ENCODE data around the gene LOXHD1.

GRCh38 chr18:46560671-46561045, 96.4 kb downstream of the LOXHD1 start:
- no peak for TF ChIP-seq POLR2A (IDR thresholded peaks at IDR 0.05)
- no peak for TF ChIP-seq CTCF (IDR thresholded peaks at IDR 0.05)
